GM18909 (cell line): ENCODE data around the gene YY1.
"Not testable (repeated sequence)": the region's sequence is repeated elsewhere in the genome, so short reads cannot be mapped to it uniquely, and the experiment has no call there.

Experiments used
- ATAC-seq: cut with Tn5 transposase; IDR thresholded peaks from one replicate; pipeline ENCODE4 v1.9.1; 2021; ENCODE audit warnings: mild to moderate bottlenecking; ENCODE audit not compliant: unreplicated experiment, poor library complexity

The YY1 gene

DNA sequence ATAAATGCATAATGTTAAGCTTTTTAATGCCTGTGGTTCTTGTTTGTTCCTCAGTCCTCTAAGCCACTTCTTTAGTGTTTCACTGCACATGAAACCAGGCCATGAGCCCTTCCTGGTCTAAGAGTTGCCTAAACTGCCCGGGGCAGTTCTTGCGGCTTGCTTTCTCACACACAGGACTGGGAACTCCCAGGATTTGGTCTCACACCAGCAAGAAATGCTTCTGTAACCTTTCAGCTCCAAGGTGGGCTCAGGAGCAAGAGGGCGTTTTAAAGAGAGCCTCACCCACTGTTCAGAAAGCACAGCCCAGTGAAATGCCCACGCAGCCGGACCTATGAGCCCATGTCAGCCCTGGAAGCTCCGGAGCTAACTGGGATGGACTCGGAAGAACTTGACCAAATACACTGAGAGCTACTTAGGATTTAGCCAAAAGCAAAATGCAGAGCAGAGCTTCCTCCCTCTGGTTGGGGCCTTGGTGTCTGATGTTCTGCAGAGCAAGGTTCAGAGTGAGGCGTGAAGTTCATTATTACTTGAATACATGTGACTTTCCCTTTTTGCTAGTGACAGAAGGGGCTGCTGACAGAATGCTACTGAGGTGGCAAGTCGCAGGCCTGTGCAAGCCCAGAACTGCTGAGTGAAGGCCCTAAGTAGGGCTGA lies 43.9 kb downstream of the YY1 start:
- ATAC-seq = no peak

DNA sequence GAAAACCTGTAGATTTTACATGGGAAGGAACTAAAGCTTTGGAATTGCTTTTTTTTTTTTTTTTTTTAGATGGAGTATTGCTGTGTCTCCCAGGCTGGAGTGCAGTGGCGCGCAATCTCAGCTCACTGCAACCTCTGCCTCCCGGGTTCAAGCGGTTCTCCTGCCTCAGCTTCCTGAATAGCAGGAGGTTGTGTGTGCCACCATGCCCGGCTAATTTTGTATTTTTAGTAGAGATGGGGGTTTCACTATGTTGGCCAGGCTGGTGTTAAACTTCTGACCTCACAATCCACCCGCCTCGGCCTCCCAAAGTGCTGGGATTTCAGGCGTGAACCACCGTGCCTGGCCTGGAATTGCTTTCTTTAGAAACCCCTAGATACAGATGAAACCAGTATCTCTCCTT lies 44.5 kb downstream of the YY1 start:
- ATAC-seq = not testable (repeated sequence)

DNA sequence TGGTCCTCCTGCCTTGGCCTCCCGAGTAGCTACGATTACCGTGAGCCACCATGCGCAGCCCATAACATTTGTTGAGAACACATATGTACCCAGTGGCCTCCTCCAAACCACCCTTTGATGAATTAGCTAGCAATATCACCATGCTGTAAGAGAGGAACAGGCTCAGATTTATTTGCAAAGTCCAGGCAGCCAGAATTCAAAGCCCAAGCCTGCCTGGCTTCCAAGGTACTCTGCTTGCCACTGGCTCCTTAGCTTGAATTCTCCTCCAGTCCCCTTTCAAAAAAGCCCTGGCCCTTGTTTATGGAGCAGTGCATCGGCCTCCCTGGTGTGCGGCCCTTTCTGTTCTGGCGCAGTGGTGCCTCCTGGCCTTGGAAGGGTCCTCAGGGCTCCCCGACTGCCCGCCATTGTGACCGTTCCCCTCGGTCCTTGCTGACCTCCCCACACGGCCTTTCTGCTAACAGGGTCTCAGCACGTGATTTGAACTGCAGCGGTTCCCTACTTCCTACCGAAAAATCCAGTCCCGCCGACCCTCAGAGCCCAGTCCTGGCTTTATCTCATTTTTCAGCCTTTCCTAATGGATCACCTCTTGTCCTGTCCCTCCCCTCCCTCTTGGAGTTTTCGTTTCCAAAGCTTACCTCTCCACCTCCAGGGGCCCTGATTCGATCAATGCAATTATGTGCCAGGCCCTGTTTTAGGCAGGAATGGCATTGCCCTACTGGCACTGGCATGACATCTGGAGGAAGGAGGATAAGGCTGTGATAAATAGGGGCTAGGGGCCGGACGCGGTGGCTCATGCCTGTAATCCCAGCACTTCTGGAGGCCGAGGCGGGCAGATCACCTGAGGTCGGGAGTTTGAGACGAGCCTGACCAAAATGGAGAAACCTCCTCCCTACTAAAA lies 45.3 kb downstream of the YY1 start:
- ATAC-seq = no peak

DNA sequence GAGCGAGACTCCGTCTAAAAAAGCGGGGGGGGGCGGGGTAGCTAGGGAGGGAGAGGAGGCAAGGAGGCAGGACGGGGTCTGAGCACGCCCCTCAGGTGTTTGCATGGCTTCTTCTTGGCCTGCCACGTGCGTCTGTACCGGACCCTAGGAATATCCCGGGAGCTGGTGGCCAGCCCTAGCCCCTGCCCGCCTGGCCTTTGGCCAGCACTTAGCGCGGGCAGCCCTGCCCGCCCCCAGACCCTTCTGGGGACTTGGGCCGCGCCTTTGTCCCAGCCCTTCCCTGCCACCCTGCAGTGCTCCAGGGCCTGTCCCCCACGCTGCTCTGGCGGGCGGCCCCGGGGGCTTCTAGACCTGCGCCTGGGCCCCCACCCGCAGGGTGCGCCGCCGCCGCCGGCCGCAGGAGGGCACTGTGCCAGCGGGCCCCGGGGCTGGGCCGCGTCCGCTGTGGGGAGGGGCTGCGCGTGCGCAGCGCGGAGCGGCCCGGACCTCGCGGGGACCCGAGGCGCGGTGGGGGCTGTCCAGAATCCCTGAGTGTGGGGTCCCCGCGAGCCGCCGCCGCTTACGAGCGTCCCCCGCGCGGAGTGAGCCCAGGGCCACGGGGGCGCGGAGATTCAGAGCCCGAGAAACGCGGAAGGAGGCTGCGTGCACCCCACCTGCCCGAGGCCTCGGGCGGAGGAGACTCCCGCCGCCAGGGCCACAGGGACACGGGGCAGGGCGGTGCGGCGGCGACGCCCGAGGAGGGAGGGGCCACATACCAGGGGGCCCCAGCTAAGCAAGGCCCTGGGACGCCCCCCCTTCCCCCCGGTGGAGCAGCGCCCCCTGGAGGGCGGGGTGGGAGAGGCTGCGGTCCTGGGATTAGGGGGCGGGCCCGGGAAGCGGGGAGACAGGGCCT lies 46.3 kb downstream of the YY1 start:
- ATAC-seq = peak; percentile 87

DNA sequence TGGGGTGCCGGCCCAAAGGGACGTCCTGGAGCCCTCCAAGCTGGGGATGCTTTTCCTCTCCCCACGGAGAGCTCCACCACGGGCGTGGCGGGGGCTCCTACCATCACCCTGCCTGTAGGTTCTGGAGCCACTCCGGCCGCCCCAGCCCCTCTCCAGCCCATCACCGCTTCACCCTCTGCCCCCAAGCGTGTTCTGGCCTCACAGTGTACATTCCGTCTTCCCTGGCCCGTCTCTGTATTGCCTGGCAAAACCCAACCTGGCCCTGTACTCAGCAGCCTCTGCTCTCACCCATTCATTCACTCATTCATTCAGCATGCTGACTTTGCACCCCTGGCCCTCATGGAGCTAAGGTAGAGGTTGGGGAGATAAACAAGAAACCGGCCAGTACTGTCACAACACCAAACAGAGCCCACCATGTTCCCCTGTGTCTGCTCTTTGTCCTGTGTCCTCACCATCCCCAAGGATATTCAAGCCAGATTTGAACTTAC lies 47.0 kb downstream of the YY1 start:
- no peak for ATAC-seq

DNA sequence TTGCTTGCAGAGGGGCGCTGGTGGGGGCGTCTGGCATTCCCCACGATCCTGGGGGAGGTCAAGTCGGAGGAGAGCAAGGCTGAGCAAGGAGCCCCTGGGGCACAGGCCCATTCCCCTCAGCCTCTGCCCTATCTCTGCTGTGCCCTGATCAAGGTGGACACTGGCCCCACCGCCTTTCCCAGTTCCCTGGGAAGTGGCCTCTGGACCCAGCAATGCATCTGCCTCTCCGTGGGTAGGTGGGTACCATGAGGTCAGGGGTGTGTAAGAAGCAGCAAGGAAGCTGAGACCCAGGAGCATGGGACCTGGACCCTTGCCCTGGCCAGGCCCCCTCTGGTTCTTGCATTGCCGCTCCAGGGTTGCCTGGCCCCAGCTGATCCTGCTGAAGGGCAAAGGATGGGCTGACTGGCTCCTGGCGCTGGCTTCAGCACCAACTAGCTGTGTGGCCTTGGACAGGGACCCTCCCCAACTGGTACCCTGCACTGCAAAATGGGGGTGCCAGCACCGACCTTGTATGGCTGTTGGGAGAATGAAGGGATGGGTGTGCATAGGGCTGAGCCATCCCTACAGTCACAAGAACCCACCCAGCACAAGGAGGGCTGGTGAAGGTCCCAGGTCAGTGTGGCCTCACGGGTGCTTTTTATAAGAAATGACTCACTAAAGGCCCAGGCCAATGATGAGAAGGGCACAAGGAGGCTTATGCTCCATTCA lies 47.7 kb downstream of the YY1 start:
- no peak for ATAC-seq

DNA sequence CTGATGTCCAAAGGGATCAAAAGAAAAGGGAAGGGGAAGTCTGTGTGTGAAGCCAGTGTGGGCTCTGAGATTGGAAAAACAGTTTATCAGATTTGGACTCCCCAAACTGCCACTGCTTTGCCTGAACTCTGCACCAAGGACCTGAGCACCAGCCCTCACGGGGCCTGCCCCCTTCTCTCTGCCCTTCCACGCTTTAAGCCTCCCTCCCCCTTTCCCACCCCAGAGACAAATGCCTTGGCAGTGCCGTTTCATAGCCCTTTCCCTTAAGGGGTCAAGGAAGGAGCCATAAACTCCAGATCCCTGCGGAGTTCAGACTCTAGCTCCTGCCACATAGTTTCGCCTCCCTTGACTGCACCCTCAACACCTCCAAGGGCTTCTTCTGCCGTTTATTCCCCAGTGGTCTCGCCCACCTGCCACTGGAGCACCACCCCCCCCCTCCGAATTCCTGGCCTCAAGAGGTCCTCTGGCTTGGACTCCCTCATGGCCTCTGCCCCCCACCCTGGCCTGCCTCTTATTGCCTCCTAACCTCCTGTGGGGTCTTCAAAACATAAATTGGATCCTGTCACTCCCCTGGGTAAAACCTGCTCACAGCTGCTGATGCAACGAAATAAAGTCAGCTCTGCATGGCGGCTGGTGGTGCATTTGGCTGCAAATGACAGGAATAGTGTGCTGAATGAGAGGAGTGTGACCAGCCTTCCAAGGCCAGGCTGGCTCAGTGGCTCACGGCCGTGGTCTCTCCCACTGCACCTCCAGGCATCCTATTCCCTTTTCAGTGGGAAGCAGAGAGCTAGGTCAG lies 48.5 kb downstream of the YY1 start:
- ATAC-seq = no peak

DNA sequence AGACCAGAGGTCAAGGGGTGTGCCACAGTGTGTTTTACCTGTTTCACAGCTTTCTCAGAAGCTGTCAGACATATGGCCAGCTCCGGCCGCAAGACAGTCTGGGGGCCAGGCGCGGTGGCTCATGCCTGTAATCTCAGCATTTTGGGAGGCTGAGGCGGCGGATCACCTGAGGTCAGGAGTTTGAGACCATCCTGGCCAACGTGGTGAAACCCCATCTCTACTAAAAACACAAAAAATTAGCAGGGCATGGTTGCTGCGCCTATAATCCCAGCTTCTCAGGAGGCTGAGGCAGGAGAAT lies 49.0 kb downstream of the YY1 start:
- ATAC-seq = not testable (repeated sequence)

DNA sequence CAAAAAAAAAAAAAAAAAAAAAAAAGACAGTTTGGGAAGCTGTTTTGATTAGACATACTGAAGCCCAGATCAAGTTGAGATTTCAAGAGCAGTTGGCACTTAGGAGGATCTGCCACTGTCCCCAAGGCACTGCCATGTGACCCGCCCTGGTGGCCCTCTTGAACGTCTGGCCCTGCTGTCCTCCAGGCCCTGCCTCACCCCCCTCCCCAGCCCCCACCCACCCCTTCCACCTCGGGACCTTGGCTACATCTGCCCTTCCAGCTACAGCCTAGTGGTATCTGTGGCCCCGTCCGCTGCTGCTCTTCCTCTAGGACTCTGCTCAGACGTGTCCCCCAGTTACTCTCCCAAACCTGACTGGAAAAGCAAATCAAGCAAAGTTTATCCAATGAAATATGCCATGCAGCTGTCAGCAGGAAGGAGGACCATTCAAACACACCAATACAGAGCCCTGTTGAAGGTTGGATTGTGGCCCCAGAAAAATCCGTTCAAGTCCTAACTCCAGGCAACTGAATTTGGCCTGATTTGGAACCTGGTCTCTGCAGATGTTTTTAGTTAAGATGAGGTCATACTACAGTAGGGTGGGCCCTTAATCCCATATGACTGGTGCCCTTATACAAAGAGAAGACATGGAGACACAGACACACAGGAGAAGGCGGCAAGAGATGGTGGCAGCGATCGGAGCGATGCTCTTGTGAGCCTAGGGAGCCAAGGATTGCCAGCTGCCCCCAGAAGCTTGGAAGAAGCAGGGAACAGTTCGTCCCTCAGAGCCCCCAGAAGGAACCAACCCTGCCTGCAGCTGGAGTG lies 49.6 kb downstream of the YY1 start:
- ATAC-seq = no peak

DNA sequence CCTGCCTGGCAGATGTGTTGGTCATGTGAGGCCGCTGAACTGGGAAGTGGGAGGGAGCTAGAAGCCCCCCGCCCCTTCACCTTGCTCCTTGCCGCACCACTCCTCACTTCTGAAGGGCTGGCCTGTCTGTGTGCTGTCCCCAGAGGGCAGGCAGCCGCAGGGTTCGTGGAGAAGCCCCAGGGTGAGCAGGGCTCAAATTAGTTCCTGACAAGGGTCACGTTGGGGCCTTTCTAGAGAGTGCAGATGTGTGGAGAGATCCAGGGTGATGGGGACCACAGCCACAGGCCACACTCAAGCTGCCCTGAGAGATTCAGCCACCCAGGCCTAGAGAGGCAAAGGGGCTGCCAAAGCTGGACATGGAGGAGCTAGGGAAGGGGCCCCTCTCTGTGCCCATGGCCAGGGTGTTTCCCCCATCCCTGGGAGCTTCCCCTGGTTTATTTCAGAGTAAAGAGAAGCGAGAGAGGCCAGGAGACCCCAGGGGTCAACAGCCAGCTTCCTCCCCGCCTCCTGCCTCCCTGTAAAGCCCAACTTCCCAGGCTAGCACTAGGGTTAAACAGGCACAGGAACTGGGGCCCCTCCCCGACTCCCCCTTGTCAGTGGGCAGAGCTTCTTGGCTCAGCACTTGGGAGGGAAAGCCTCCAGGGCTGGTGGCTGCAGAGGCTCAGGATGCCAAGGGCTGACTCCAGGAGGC lies 51.1 kb downstream of the YY1 start:
- no peak for ATAC-seq

DNA sequence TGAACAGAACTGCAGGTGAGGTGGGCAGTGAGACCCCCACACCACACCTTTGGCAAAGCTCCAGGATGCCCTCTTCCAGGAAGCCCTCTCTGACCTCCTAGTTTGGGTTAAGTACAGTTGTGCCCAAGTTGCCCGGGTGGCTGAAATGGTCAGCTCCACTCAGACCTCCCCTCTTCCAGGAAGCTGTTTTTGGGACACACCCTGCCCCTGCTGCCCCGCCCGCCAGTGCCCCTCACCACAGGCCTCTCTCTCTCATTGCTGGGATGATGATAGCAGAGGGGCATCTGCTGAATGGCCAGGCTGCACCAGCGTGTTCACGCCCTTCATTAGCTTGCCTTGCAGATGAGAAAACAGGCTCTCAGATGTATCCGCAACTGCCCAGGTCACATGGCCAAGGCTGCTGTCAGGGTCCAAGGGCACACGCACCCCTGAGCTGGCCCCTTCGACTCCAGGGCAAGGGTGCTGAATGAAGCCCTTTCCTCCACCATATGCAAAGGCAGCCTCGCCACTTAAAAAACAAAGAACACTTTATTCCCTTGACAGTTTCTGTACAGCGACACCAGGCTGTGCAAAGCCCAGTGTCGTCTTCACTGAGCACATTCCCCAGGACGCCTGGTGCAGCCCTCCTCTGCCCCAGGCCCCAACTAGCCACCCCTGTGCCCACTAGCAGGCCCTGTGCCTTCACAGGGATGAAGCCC lies 51.8 kb downstream of the YY1 start:
- no peak for ATAC-seq

DNA sequence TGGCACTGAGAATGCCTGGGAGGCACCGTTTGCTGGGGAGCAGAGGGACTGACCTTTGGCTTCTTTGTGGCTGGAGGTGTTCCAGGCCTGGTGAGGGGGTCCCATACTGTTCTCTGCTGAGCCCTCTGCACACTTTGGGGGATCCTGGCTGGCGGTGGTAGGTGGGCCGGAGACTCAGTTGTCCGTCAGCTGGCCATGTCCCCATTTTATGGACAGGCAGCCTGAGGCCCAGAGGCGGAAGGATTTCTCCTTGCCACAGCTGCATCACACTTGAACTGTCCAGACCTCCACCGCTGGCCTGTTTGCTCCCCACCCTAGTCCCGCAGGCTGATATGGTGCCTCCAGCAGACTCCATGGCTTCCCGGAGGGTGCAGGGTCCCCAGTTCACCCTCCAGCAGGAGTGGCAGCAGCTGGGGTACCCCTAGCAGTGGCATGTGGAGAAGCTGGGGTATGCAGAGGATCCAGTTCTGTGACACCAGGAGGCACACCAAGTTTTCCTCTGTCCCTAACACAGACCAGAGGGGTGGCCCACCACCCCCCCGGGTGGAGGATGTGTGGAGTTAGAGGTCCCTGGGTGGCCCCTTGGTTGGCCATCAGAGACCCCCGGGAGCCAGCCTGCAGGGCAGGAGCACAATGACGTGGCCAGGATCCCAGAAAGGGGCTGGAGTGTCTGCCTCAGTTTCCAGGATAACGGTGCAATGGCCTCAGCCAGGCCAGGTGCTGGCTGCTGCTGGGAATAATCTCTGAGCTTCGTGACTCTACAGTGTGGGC lies 52.5 kb downstream of the YY1 start:
- ATAC-seq = no peak

DNA sequence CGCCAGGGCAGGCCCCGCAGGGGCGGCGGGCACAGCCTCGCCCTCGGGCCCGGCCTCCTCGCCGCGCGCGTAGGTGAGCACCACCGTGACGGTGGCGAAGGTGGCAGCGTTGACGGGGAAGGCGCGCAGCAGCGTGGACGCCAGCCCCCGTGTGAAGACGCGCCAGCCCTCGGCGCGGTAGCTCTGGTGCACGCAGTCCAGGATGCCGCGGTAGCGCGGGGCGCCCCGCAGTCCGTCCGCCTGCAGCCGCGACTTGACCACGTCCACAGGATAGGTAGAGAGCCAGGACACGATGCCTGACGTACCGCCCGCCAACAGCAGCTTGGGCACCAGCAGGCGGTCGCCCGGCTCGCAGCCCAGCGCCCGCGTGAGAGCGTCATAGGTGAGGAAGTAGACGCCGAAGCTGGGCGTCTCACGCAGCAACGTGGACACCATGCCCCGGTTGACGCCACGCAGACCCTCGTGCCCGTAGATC lies 53.4 kb downstream of the YY1 start:
- ATAC-seq = no peak

DNA sequence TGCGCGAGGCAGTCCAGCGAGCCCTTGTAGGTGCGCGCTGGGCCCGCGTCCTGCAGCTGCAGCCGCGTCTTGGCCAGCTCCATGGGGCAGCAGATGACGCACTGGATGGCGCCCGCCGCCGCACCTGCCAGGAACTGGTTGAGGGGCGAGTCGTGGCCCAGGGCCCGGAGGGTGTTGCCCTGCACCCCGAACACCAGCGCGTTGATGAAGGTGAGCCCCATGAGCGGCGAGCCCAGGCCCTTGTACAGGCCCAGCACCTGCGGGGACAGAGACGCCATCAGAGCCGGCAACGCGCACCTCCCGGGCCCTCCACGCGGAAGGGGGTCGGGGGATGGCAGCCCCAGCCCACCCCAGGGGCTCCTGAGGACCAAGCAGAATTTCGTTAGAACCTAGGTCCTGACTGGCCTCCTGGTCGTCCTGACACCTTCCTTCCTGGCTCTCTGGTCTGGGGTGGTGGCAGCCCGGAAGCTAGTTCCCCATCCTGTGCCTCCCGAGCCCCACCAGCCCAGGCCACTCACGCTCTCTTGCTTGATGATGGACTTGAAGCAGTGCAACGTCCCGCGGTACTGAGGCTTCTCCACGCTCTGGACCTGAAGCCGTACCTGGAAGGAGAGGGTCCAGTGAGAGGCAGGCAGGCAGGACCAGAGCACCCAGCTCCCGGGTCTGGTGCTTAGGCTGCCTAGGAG lies 54.0 kb downstream of the YY1 start:
- no peak for ATAC-seq

DNA sequence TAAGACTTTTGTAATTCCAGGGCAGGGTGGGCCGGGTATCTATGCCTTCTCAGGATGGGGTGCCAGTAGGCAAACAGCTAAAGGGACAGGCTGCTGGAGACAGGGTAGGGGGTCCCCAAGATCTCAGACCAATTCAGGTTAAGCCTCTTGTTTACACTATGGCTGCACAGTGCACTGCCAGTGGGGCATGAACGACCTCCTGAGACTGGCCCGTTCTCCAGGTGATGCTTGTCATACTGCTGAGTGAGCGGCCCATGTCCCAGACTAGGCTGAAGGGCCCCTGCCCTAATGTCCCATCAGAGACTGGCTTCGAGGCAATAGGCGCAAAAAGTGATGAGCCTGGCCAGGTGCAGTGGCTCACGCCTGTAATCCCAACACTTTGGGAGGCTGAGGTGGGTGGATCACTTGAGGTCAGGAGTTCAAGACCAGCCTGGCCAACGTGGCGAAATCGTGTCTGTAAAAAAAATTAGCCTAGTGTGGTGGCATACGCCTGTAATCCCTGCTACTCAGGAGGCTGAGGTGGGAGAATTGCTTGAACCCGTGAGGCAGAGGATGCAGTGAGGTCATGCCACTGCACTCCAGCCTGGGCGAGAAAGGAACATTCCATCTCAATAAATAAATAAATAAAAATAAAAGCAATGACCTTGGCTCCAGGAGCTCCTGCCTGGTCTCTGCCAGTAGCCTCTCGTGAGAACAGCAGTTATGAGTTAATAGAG lies 54.7 kb downstream of the YY1 start:
- no peak for ATAC-seq
